GM23248 (cell line): ENCODE measurements around the gene MYL6B.

Source experiments
- EZH2 ChIP-seq: fragments of 200-600 bp; sonication (generic); IDR thresholded peaks from 2 replicates; pipeline ENCODE4 v1.6.1; 2018; ENCODE audit warnings: antibody characterized with exemption, mild to moderate bottlenecking; ENCODE audit not compliant: insufficient read depth, poor library complexity, severe bottlenecking
- EZH2phosphoT487 ChIP-seq: fragments of 200-600 bp; sonication (generic); IDR thresholded peaks from 2 replicates; pipeline ENCODE4 v1.6.1; 2018; ENCODE audit warnings: antibody characterized with exemption, moderate library complexity, mild to moderate bottlenecking, low read depth; ENCODE audit not compliant: insufficient read depth

- TF ChIP-seq EZH2phosphoT487 (no peak), EZH2 (no peak)
Measured at GRCh38 chr12:56116267-56117081, 35.9 kb upstream of the MYL6B start, which contains the start of gene RPL41.
